Loucy (cell line): ENCODE data around the gene TSLP.

Experiments used
- CTCF ChIP-seq: fragments of 200-600 bp; sonication (generic); conservative IDR thresholded peaks from 2 replicates; pipeline ENCODE4 v1.5.1; 2014; ENCODE audit warnings: mild to moderate bottlenecking, antibody characterized with exemption, low read length
- EZH2phosphoT487 ChIP-seq: fragments of 200-600 bp; IDR thresholded peaks from 2 replicates; pipeline ENCODE4 v1.6.1; 2018; ENCODE audit warnings: antibody characterized with exemption, mild to moderate bottlenecking, moderate library complexity, borderline replicate concordance

- no peak for TF ChIP-seq CTCF
- no peak for TF ChIP-seq EZH2phosphoT487
Observed at GRCh38 chr5:111120911-111121310, 49.4 kb downstream of the TSLP start.
